Spinal cord (tissue), 10 donors: ENCODE data around the gene UMOD. TPM values are rescaled to one million over a fixed set of nuclear protein-coding genes. Genes with fewer than 3 reads are reported as not detected.
A peak's percentile ranks its signal among the peaks of the same experiment; 100 is the strongest.

ENCODE experiments used
- DNase-seq, 6 donors: peaks; one replicate each; pipeline versions ENCODE4 v3.0.0 to v3.0.0-alpha.2; 2013 to 2015; ENCODE audit warnings: low spot score in 6 of 6, low read depth in 4 of 6
- H3K27ac ChIP-seq: one replicate; pipeline ENCODE4 v1.5.1; 2013; ENCODE audit warnings: low read depth, low read length, control low read depth
- H3K27me3 ChIP-seq: one replicate; pipeline ENCODE4 v1.6.1; 2013; ENCODE audit warnings: low read length; ENCODE audit not compliant: control insufficient read depth, insufficient read depth
- H3K36me3 ChIP-seq: one replicate; pipeline ENCODE4 v1.6.1; 2013; ENCODE audit warnings: low read length; ENCODE audit not compliant: control insufficient read depth, insufficient read depth
- H3K4me1 ChIP-seq: one replicate; pipeline ENCODE4 v1.6.1; 2013; ENCODE audit warnings: low read length; ENCODE audit not compliant: control insufficient read depth, insufficient read depth
- H3K4me3 ChIP-seq: one replicate; pipeline ENCODE4 v1.5.1; 2013; ENCODE audit warnings: low read depth, low read length, control low read depth
- H3K9me3 ChIP-seq: one replicate; pipeline ENCODE4 v1.6.1; 2013; ENCODE audit warnings: low read length; ENCODE audit not compliant: control insufficient read depth, insufficient read depth
- WGBS: methylation state at CpG from one replicate; pipeline ENCODE4 v1.1.5; 2013; ENCODE audit warnings: missing lambda C conversion rate; ENCODE audit not compliant: insufficient coverage; 5-methylcytosine and 5-hydroxymethylcytosine counted together
- long read RNA-seq, 4 donors: transcript quantifications; one replicate each; lab custom pipeline, GENCODE V29; 2026
- polyA plus RNA-seq, 2 donors: library from polyadenylated mRNA; unstranded; fragments of 120-200 nt; gene quantifications; one replicate each; pipeline ENCODE4 v1.2.1, GENCODE V29; 2013; ENCODE audit not compliant: insufficient read length in 2 of 2
- total RNA-seq, 2 donors: library from RNA; depleted of rRNA in 1 of 2; stranded (reverse); fragments of 120-200 nt in 1 of 2; fragments of >200 nt in 1 of 2; gene quantifications; one replicate each; pipeline versions ENCODE4 v1.2.3 to v1.2.4, GENCODE V29; 2013 to 2014
- donor health status: healthy.

Gene UMOD
- not detected for total RNA-seq
- under 1 TPM; 0.19 to 0.63 TPM for polyA plus RNA-seq
- long read RNA-seq, donor 1 = 0 reads
- long read RNA-seq, donor 2 = 0 reads
- long read RNA-seq, donor 3 = 0 reads
- long read RNA-seq, donor 4 = 0 reads

DNA sequence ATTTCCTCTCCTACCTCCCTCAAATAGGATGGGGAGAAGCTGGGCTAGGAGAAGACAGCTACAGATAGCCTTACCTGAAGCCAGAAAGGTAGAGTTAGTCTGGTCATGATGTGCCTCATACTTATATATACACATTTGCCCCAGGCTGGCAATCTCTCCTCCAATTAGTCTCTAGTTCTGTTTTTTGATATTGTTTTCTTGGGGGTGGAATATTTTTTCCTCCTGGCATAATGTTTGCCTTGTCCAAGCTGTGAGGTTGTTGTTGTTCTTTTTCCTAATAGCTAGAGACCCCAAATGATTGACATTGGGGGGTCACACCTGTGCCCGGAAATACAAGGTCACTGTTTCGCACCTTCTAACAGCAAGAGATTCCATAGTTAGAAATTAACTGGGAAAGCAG, at the start of gene UMOD:
Gene UMOD (minus strand): TSS at position 101 of the 400 bp plus-strand sequence. CDS start 1,978 bp downstream, outside the sequence.
- H3K4me3 ChIP-seq = no peak within 1 kb of the TSS
- H3K36me3 ChIP-seq = no peaks in the 10 kb centered on the region
- no peaks in the 10 kb centered on the region for H3K4me1 ChIP-seq
- no peak for DNase-seq
- H3K27me3 ChIP-seq = peaks cover 7% of the 10 kb centered on the region
- H3K9me3 ChIP-seq = no peaks in the 10 kb centered on the region
- WGBS = no CpG with 5 or more reads among the region's 2 CpGs
- no peak within 1 kb of the TSS for H3K27ac ChIP-seq

DNA sequence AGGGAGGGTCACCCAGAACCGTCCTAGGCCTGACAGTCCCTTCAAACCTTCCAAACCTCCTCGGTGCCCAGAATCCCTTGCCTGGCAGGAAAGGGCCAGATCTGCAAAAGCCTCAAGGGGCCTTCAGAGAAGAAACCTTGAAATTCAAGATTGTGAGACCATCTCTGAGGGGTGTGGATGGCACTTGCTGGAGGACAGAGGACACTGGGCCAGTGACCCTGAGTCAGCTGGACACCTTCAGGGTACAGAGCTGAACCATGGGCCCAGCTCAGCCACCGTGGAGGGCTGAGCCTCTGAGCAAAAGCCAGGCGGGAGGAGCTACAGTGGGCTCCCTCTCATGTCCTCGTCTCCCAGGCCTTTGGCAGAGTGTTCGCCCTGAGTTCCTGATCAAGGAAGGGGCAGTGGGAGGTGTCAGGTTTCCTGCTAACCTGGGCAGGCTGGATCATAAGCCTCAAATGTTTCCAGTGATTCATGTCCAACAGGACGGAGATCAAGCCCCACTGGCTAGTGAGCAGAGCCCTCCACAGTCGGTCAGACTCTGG, 49.0 kb upstream of the UMOD start:
- no peak for DNase-seq
- 76% methylated on average over 8 of the region's 8 CpGs for WGBS
- Histone ChIP-seq H3K4me1 (no peaks in the 10 kb centered on the region), H3K27me3 (no peaks in the 10 kb centered on the region), H3K9me3 (no peaks in the 10 kb centered on the region), H3K36me3 (no peaks in the 10 kb centered on the region), H3K4me3 (no peak overlapping the region), H3K27ac (no peak overlapping the region)

DNA sequence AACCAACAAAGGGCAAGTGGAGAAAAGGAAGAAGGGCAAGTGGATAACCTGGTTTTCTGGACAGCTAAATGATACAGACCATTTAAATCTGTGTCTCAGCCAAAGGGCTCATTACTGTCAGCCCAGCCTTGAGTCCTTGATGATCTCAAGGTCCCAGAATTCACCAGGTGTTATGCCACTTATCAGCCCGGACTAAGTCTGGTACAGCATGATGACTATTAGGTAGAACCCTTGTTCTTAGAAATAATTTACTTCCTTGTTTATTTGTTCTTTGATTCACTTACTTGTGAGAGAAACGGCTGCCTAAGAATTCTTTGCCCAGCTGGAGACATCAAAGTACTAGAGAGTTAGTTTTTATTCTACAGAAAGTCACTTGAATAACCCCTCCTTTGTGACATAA, 48.6 kb upstream of the UMOD start:
- DNase-seq = no peak
- Histone ChIP-seq H3K4me3 (no peak overlapping the region), H3K27me3 (no peaks in the 10 kb centered on the region), H3K9me3 (no peaks in the 10 kb centered on the region), H3K27ac (no peak overlapping the region), H3K4me1 (no peaks in the 10 kb centered on the region), H3K36me3 (no peaks in the 10 kb centered on the region)
- WGBS = no CpG with 5 or more reads among the region's 2 CpGs

DNA sequence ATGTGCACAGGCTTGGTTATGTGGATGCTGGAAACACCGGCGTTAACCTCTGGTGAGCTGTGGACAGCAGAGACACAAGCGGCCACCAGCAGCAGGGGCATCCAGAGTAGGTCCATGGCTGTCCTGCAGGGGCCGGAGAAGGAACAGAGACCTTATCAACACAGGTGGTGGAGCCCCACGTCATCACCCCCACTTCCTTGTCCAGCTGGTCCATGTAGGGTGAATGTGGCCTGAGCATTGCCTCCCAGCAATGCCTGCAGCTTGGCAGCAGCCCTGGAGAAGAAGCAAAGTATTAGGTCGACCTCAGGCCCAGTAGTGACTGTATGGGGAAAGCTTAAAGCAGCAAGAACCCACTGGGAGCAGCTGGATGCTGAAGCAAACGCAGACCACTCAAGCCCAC, 46.7 kb upstream of the UMOD start:
- H3K4me1 ChIP-seq = peaks cover under 1% of the 10 kb centered on the region
- no peak overlapping the region for H3K4me3 ChIP-seq
- H3K27me3 ChIP-seq = no peaks in the 10 kb centered on the region
- H3K36me3 ChIP-seq = no peaks in the 10 kb centered on the region
- H3K9me3 ChIP-seq = no peaks in the 10 kb centered on the region
- DNase-seq = no peak
- 81% methylated on average over 7 of the region's 7 CpGs for WGBS
- H3K27ac ChIP-seq = no peak overlapping the region

DNA sequence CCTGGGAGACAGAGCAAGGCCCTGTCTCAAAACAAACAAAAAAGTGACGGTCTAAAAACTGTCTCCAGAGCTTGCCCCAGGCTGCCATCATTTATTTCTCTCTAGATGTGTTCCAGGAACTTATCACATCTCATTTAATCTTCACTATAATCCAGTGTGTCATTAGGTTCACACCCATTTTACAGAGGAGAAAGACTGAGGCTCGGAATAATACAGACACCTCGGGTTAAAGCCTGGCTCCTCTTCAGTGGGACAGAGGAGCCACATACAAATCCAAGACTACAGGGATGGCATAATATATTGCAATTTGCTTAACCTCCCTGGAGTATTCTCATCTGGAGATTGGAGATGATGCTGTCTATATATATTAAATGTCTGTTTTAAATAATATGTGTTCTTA, 46.1 kb upstream of the UMOD start:
- H3K27ac ChIP-seq = no peak overlapping the region
- H3K9me3 ChIP-seq = no peaks in the 10 kb centered on the region
- no peaks in the 10 kb centered on the region for H3K36me3 ChIP-seq
- no peaks in the 10 kb centered on the region for H3K27me3 ChIP-seq
- H3K4me1 ChIP-seq = peaks cover 2% of the 10 kb centered on the region
- 67% methylated on average over 1 of the region's 3 CpGs for WGBS
- no peak for DNase-seq
- no peak overlapping the region for H3K4me3 ChIP-seq

DNA sequence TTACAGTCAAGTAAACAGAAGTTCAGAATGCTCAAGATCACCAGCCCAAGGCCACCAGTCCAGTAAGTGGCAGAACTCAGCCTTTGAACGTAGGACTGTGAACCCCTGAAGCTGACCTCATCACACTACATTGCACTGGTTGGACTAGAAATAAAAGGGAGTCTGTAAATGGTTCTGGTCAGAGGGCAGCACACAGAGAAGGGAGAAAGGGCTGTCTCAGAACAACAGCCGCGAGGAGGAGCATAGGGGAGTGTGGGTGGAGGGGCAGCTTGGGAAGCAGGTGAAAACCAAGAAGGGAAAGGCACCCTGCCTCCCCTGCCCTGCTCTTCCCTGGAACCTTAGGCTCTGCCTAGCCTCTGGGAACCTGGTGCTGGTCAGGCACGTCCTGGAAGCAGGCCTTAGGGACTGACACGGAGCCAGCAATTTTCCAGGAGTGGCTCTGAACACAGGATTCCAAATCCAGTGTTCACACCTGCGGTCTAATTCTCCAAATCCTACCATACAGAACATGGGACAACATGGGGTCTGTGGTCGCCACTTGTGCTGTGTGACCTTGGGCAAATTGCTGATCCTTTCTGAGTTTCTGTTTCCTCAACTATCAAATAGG, 45.1 kb upstream of the UMOD start:
- H3K4me3 ChIP-seq = no peak overlapping the region
- H3K9me3 ChIP-seq = no peaks in the 10 kb centered on the region
- peaks cover 2% of the 10 kb centered on the region for H3K4me1 ChIP-seq
- no peaks in the 10 kb centered on the region for H3K36me3 ChIP-seq
- WGBS = 74% methylated on average over 6 of the region's 7 CpGs
- no peak for DNase-seq
- no peak overlapping the region for H3K27ac ChIP-seq
- no peaks in the 10 kb centered on the region for H3K27me3 ChIP-seq

DNA sequence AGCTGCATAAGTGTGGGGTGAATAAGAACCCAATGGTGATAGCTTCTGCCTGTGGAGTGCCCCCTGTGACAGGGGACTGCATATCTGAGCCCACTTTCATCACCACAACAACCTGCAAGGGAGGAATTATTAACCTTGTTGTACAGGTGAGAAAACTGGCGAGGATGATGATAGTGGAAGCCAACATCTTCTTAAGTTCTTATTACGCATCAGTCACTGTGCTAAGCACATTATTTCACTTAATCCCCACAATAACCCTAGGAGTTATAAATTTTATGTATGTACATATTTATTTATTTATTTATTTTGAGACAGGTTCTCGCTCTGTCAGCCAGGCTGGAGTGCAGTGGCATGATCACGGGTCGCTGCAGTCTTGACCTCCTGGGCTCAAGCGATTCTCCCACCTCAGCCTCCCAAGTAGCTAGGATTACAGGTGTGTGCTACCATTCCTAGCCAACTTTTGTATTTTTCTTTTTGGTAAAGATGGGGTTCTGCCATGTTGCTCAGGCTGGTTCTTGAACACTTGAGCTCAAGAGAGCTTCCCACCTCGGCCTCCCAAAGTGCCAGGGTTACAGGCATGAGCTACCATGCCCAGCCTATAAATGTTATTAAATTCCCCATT, 44.4 kb upstream of the UMOD start:
- H3K36me3 ChIP-seq = no peaks in the 10 kb centered on the region
- WGBS = 100% methylated on average over 4 of the region's 7 CpGs
- no peak overlapping the region for H3K4me3 ChIP-seq
- no peaks in the 10 kb centered on the region for H3K9me3 ChIP-seq
- no peak overlapping the region for H3K27ac ChIP-seq
- DNase-seq = no peak
- peaks cover 2% of the 10 kb centered on the region for H3K4me1 ChIP-seq
- H3K27me3 ChIP-seq = no peaks in the 10 kb centered on the region

DNA sequence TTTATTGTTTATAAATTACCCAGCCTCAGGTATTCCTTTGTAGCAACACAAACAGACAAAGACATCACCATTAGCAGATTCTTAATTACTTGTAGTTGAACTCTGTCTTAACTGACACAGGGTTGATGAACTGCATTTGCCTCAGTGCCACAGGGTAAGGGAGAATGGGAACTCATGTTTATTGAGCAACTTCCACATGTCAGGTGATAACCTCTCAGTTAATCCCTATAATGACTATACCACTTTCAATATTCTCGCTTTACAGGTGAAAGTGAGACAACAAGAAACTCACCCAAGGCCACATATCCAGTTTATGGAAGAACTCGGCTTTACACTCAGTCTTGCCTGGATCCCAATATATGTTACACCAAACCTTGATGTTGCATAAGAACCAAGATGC, 43.4 kb upstream of the UMOD start:
- Histone ChIP-seq H3K9me3 (no peaks in the 10 kb centered on the region), H3K36me3 (no peaks in the 10 kb centered on the region), H3K27me3 (no peaks in the 10 kb centered on the region), H3K27ac (no peak overlapping the region), H3K4me1 (peaks cover 2% of the 10 kb centered on the region), H3K4me3 (no peak overlapping the region)
- WGBS = 100% methylated on average over 1 of the region's 2 CpGs
- no peak for DNase-seq

DNA sequence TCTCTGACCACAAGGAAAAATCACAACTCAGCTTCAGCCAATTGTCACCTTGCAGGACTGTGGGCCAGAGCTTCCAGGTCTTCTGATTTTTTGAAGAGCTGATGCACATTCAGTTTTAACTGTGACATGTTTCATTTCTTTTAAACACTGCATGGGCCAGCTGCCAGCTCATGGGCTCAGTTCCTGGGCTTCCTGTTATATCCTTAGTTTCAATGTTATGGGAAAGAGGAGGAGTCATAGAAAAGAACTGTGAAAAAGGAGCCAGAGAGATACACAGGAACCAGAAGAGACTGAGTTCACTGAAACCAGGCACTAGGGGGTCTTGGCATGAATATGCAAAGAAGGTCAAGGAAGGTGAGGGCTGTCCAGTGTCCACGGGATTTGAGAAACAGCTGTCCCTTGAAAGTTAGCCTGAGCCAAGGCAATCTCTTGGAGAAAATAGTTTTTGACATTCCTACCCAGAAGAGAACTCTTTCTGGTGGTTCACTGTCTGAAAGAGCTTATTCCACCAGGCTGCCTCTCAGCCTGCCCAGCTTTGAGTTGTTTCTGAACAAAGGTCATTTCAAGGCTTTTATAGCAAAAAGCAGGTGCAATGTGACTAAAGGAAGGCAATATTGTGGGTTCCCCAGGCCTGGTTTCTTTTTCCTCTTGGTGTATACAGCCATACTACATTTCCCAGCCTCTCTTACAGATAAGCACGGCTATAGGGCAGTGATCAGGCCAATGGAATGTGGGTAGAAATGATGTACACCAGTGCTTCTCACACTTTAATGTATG, 41.5 kb upstream of the UMOD start:
- 0% methylated on average over 1 of the region's 2 CpGs for WGBS
- no peak overlapping the region for H3K27ac ChIP-seq
- no peaks in the 10 kb centered on the region for H3K36me3 ChIP-seq
- H3K9me3 ChIP-seq = no peaks in the 10 kb centered on the region
- no peak overlapping the region for H3K4me3 ChIP-seq
- H3K27me3 ChIP-seq = no peaks in the 10 kb centered on the region
- DNase-seq = peak in 2 of 6 donors; percentile 30 to 57
- H3K4me1 ChIP-seq = peaks cover 2% of the 10 kb centered on the region
